Activated effector memory CD4-positive, alpha-beta T cell treated with anti-CD3 and anti-CD28 coated beads, Interleukin-2, amount 50 U/mL, for 16 hours (primary cell): ENCODE data around the gene SYT12.
"Not testable (repeated sequence)": the region's sequence is repeated elsewhere in the genome, so short reads cannot be mapped to it uniquely, and the experiment has no call there.

Experiments used
- DNase-seq: peaks from one replicate; pipeline ENCODE4 v3.0.0-alpha.2; 2020

SYT12 gene, protein sequence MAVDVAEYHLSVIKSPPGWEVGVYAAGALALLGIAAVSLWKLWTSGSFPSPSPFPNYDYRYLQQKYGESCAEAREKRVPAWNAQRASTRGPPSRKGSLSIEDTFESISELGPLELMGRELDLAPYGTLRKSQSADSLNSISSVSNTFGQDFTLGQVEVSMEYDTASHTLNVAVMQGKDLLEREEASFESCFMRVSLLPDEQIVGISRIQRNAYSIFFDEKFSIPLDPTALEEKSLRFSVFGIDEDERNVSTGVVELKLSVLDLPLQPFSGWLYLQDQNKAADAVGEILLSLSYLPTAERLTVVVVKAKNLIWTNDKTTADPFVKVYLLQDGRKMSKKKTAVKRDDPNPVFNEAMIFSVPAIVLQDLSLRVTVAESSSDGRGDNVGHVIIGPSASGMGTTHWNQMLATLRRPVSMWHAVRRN

DNA sequence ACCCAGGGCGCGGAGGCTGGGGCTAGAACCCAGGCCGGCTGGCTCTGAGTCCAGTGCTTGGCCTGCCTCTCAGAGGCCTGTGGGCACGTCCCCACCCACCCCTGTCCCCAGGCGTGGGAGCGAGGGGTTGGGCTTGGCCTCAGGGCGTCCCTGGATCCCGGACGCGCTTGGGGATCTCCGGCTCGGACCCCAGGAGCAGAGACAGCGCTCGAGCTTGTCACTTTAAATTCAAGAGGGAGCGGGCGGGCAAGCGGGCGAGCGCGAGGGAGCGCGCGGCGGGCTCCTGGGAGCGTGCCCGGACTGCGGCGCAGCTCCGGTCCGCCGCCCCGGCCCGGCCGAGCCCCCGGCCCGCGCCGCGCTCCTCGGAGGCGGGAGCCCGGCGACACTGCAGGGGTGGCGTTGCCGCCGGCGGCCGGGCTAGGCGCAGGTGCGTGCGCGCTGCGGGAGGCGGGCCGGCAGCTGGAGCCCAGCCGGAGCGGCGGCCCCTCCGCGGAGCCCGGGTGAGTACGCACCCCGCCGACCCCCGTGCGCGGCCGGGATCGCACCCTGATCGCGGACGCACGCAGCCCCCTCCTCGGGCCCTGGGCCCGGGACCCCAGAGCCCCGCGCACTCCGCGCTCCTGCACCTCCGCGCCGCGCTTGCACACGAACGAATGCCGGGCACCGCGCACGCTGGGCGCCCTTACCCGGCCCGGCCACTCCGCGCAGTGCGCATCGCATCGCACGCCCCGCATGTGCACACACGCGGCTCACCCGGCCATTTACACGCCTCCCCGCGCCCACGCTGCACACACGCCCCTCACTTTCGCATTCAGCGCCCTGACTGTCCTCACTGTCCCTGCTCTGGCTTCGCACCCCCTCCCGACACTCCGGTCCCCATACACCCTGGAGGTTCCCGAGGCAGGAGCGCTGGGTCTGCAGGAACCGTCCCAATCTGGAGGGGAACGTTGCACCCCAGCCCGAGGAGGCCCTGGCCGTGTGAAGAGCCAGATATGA, at the start of gene SYT12:
SYT12 (plus strand) TSS at position 174 of the 996 bp plus-strand sequence. CDS start 7,011 bp downstream, outside the sequence.
- DNase-seq, result peak; percentile 68

DNA sequence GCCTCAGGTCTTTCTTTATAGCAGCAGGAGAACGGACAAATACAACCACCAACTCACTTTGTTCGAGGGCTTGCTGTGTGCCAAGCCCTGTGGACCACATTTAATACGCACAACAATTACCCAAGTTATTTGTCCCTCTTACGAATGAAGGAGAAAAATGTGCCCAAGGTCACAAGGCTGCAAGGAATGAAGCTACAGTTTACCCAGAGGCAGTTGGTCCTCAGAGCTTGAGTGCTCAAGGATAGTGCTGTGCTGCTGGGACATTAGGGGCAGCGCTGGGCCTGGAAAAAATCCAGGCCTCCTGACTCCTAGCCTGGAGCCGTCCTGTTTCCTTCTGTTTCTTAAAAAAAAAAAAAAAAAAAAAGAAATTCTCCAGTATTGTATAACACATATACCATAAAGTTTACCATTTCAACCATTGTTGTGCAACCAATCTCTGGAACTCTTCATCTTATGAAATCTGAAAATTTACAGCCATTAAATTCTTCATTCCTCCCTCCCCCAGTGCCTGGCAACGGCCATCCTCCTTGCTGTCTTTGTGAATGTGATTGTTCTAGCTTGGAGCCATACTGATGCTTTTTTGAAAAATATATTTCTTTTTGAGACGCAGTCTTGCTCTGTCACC, 48.9 kb upstream of the SYT12 start:
- DNase-seq, result no peak

DNA sequence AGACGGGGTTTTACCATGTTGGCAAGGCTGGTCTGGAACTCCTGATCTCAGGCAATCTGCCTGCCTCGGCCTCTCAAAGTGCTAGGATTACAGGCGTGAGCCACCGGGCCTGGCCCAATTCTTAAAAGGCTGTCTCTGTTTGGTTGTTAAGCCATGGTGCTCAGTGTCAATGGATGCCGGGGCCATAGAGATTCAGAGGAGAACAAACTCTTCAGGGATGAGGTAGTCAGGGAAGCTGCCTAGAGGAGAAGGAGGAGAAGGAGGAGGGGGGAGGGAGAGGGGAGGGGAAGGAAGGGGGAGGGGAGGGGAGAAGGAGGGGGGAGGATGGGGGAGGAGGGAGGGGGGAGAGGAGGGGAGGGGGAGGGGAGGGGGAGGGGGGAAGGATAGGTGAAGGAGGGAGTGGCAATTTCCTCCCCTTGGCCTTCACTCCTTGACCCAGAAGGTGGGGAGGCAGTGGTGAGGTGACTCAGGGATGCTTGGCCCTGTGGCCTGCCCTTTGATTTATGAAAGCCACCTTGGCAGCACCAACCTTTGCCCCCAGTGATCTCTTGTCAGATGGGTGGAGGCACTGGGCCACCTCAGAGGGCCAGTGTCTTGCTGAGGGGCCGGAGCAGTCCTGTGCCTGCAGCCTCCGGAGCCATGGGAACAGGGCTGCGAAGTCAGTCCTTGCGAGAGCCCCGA, 48.1 kb upstream of the SYT12 start, which contains the start of gene C11orf86:
C11orf86 (plus strand) TSS at position 581 of the 681 bp plus-strand sequence; CDS start at position 640, 59 bp downstream.
- DNase-seq, result no peak

DNA sequence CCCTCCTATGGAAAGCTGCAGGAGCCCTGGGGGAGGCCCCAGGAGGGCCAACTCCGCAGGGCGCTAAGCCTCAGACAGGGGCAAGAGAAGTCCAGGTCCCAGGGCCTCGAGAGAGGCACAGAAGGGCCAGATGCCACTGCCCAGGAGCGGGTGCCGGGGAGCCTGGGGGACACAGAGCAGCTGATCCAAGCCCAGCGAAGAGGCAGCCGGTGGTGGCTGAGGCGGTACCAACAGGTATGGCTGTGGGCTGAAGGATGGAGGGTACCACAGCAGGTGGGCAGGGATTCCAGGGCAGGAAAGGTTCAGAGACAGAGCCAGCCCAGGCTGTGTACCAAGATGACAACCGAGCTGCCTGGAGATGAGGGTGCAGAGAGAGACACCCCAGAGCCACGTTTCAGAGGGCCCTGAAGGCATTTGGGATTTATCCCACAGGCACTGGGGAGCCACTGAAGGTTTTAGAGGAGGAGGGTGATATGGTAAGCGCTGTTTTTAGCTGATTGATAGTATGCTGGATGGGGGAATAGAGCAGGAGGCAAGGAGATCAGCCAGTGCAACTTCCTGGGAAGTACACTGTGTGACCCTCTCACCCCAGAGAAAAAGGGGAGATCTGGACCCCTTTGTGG, 47.4 kb upstream of the SYT12 start:
- no peak for DNase-seq

DNA sequence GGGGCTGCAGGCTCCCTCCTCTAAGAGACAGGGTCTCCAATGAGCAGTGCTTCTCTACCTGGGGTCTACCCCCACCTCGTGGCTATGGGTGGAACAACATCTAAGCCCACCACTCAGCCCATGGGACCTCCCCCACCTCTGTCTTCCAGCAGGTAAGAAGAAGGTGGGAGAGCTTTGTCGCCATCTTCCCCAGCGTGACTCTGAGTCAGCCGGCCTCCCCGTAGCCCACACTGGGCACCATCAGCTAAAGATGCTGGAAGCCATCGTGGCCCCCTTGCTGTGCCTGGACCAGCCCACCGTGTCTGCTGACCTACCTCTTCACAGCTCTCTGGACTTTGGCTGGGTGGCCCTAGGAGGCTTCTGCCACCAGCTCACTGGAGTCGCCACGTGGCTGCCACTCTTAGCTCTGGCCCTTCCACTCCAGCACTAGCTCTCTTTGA, 46.9 kb upstream of the SYT12 start:
- DNase-seq, result peak; percentile 68

DNA sequence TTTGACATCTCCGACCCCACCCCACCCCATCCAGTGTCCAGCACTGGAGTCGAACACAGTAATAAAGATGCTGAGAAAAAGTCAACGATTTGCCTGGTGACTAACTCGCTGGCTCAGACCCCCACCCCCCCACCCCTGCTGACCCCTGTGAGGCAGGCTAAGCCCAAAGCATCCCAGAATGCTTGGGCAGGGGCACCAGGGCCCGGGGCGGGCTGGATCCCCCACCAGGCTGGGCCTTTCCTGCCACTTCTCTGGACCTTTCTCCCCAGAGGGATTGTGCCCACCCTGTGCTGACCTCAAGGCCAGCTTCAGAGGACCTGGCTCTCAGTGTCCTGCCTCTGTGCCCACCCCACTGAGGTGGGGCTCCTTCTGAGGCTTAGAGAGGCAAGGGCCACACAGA, 46.0 kb upstream of the SYT12 start:
- no peak for DNase-seq

DNA sequence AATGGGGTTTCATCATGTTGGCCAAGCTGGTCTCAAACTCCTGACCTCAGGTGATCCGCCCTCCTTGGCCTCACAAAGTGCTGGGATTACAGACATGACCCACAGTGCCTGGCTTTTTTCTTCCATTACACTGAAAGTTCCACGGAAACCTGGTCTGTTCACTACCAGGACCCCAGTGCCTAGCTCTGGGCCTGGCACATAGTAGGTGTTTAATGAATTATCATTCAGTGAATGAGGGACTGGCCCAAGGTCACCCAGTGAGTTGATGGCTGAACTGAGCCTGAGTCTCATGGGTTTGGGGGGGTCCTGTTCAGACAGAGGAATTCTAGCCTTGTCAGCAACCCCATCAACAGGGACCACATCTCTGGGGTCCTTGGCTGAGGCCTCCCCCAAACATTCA, 44.7 kb upstream of the SYT12 start:
- no peak for DNase-seq

DNA sequence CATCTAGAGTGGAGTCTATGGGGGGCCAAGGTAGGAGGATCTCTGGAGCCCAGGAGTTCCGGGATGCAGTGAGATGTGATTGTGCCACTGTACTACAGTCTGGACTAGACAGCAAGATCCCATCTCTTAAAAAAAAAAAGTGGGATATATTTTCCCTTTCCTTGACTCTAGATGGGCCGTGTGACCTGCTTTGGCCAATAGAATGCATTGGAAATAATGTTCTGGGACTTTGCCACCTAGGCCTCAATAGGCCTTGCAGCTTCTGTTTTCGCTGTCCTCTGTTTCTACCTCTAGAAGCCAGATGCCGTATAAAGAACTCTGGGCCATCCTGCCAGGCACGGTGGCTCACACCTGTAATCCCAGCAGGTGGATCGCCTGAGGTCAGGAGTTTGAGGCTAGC, 44.2 kb upstream of the SYT12 start:
- DNase-seq, result no peak

DNA sequence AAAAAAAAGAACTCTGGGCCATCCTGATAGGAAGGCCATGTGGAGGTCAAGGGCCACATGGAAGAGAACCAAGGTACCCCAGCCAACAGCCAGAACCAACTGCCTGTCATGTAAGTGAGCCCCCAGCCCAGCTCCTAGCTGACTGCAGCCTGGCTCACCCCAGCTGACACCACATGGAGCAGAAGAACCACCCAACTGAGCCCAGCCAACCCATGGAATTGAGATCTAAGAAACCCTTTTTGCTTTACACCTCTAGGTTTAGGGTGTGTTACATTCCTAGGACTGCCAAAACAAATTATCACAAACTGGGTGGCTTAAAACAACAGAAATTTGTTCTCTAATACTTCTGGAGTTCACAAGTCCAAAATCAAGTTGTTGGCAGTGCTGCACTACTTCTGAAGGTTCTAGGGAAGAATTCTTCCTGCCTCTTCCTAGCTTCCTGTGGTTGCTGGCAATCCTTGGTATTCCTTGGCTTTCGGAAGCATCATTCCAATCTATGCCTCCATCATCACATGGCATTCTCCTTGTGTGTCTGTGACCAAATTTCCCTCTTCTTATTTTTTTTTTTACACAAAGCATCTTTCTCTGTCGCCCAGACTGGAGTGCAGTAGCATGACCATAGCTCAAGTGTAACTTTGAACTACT, 43.5 kb upstream of the SYT12 start:
- no peak for DNase-seq

DNA sequence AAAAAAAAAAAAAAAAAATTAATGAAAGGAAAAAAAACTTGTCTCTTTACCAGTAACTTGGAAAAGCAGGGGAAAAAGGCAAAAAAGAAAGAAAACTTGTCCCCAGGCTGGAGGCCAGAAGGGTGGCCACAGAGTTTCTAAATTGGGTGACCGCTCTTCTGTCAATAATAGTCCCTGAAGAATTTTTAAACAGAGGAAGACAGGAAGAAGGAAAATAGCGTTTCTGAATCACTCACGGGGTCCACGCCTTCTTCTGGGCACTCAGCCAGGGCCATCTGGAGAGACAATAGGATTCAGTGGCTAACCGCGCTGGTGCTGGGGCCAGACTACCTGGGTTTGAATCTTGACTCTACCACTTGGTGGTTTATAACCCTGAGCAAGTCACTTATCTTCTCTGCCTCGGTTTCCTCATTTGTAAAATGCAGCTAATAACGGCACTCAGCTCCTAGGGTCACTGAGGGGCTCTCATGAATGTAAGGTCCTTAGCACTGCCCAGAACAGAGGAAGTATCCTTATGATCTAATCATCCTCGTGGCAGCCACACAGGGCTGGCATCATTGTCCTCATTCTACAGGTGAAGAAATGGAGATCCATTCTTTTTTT, 40.9 kb upstream of the SYT12 start:
- no peak for DNase-seq

DNA sequence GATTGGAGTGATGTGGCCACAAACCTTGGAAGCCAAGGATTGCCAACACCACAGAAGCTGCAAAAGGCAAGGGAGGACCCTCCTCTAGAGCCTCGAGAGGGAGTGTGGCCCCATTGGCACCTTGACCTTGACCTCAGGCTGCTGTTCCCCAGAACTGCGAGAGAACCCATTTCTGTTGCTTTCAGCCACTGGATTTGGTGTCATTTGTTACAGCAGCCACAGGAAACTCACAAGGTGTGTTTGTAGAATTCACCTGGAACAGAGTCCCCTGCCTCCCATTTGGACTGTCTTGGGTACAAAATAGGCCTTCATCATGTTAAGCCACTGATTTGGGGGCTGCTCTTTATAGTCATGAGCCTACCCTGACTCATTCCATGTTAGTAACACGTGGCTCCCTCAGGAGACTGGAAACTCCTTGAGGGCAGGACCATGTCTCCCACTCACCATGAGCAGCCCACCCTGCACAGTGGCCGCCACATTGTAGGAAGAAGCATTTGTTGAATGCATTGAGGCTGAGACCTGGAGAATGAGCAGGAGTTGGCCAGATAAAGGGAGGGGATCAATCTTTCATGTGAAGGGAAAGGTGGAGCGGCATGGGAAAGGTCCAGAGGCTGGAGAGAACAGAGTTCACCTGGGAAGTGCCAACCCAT, 39.5 kb upstream of the SYT12 start:
- no peak for DNase-seq

DNA sequence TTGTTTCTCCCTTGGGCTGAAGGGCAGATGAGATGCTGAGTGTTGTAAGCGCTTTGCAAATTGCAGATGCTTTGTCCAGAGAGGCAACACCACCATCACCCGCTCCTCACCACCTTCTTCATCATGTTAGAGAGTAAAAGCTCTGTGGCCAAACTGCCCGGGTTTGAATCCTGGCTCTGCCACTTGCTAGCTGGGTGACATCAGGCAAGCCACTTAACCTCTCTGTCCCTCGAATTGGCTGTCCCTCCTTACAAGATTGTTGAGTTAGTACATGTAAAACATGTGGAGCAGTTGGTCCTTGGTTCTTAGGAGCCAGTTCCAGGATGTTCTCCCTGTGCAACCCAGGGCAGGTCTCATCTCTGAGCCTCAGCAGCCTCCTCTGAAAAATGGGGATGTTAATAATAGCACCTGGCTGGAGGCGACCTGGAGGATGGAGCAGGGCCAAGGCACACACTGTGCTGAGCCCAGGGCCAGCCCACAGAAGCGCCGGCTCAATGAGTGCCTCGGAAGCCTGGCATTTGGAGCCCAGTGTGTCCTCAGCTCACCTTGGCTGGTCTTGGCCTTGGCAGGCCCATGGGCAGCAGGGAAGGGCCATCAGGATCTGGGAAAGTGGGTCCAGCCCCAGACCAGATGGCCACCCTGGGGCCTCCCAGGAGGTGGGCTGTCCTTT, 37.3 kb upstream of the SYT12 start:
- no peak for DNase-seq

DNA sequence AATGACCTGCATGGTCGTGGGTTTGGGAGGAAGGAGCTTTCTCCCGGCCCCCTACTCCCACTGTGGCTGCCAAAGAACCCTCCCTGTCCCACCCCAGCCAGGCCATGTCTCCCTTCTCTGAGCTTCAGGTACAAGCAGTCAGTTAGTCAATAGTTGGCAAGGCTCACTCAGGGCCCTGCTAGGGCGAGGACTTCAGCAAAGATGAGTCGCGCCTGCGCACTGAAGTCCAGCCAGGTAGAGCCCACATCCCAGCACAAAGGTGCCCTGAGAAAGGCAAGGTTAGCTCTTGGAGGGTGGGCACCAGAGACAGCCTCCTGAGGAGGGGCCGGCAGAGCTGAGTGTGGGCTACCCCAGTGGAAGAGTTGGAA, 36.8 kb upstream of the SYT12 start:
- no peak for DNase-seq

DNA sequence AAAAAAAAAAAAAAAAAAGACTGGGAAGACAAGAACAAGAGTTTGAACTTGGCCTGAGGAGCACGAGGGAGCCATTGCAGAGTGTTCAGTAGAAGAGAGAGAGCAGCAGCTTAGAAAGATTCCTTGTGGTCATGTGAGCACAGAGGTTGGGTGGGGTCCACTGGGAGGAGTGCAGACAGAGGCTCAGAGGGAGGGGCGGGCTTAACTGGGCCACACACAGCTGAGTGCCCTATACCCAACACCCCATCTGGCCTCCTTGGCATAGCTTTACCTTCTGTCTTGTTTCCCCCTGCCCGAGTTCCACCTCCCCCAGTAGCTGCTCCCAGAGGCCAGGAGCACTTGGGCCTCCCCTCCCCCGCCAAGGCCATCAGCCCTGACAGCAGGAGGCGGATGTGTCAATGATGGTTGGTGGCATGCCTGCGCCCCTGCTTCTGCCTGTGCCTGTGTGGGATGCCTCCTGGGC, 35.7 kb upstream of the SYT12 start:
- no peak for DNase-seq

DNA sequence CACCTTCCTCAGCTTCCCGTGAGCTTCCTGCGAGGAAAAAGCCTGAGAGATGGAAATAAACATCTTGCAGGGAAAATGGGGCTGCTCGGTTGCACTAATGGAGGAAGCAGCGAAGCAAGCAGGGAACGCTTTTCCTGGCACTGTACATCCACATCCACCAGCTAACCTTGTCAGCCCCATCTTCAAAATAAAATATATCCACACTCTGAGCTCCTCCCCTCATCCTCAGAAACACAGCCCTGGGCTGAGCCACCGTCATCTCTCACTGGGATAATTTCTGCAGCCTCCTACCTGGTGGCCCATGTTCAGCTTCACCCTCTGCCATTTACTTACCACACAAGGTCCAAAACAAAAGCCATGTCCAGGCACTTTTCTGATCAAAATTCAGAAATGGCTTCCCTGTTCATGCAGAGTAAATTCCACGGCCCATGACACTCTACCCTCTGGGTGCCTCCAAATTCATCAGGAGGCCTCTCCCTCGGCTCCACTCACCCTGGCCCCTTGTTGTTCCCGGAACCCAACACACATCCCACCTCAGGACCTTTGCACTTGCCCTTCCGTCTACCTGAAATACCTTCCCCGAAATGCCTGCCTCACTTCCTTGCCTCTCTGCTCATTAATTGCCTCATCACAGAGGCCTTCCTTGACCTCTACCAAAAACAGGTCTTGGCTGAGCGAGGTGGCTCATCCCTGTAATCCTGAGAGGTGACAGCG, 34.9 kb upstream of the SYT12 start:
- no peak for DNase-seq

DNA sequence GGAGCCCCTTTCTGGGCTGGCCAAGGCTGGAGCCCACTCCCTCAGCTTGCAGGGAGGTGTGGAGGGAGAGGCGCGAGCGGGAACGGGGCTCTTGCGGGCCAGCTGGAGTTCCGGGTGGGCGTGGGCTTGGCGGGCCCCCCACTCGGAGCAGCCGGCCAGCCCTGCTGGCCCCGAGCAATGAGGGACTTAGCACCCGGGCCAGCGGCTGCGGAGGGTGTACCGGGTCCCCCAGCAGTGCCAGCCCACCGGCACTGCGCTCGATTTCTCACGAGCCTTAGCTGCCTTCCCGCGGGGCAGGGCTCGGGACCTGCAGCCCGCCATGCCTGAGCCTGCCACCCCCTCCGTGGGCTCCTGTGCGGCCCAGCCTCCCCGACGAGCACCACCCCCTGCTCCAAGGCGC, 34.2 kb upstream of the SYT12 start:
- not testable (repeated sequence) for DNase-seq

DNA sequence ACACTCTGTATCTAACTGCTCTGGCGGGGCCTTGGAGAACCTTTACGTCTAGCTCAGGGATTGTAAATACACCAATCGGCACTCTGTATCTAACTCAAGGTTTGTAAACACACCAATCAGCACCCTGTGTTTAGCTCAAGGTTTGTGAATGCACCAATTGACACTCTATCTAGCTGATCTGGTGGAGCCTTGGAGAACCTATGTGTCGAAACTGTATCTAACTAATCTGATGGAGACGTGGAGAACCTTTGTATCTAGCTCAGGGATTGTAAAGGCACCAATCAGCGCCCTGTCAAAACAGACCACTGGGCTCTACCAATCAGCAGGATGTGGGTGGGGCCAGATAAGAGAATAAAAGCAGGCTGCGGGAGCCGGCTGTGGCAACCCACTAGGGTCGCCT, 33.6 kb upstream of the SYT12 start:
- not testable (repeated sequence) for DNase-seq

DNA sequence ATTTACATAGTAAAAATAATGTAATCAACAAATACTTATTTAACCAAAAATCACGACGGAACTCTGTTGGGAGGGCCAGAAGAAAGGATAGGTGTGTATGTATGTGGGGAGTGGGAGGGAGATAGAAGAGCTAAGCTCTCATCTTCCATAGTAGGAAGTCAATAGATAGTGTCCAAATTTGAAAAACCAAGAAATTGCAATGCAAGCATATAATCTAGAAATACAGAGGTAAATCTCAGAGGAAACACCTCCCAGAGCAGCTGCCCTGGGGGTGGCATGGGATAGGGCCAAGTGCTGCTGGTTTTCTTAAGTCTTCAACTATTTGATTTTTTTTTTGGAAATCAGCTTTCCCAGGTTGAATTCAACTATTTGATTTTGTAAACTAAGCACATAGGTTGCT, 30.9 kb upstream of the SYT12 start:
- DNase-seq, result no peak

DNA sequence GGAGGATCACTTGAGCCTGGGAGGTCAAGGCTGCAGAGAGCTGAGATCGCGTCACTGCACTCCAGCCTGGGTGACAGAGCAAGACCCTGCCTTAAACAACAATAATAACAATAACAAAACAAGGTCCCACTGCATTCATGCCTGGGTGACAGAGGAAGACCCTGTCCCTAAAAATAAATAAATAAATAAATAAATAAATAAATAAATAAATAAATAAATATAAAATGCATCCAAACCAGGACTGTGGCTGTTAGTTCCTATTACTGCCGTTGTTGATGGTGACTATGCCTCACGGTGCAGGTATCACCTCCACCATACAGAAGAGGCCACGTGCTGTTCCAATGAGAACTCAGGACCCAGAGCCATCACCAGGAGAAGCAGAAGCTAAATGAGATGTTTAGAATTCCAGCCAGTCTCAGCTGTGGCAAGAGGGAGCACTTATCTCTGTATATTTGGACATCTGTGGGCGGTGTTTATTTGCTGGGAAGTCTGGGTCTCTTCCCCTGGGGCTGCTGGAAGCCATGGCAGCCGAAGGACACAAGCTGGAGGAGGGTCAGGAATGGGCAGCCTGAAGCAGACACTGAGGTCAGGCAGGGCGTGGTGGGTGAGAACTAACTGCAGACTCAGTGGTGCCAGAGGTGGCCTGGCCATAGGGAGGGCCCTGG, 26.2 kb upstream of the SYT12 start:
- DNase-seq, result no peak
